Inferior parietal cortex (tissue), 1 donor: ENCODE results near the gene NDUFS6.

Source experiments
- DNase-seq: peaks from one replicate; pipeline ENCODE4 v3.0.0-alpha.2; 2016; ENCODE audit errors: extremely low spot score

The NDUFS6 gene

GRCh38 chr5:1801222-1801966 lies at the start of gene NDUFS6:
NDUFS6 (plus strand) TSS chr5:1801407; CDS start chr5:1801418, 11 bp downstream.
- peak; percentile 84 for DNase-seq

- no peak for DNase-seq
These were observed 49.1 kb upstream of the NDUFS6 start for GRCh38 chr5:1751864-1752822.

GRCh38 chr5:1752881-1753280 lies 48.3 kb upstream of the NDUFS6 start:
- DNase-seq = no peak

- no peak for DNase-seq
These were observed 47.7 kb upstream of the NDUFS6 start for GRCh38 chr5:1753490-1753889.

GRCh38 chr5:1754531-1755220 lies 46.5 kb upstream of the NDUFS6 start:
- DNase-seq = no peak

GRCh38 chr5:1755321-1755949 lies 45.8 kb upstream of the NDUFS6 start:
- DNase-seq = no peak

- DNase-seq = no peak
These were observed 44.7 kb upstream of the NDUFS6 start for GRCh38 chr5:1756481-1756880.

GRCh38 chr5:1757511-1757910 lies 43.7 kb upstream of the NDUFS6 start:
- DNase-seq = no peak

GRCh38 chr5:1758574-1758973 lies 42.6 kb upstream of the NDUFS6 start:
- no peak for DNase-seq

- DNase-seq = no peak
These were observed 41.7 kb upstream of the NDUFS6 start for GRCh38 chr5:1759378-1759970.

- DNase-seq = no peak
These were observed 41.0 kb upstream of the NDUFS6 start for GRCh38 chr5:1760231-1760630.

GRCh38 chr5:1760656-1761452 lies 40.4 kb upstream of the NDUFS6 start:
- DNase-seq = no peak

- no peak for DNase-seq
These were observed 39.8 kb upstream of the NDUFS6 start for GRCh38 chr5:1761453-1761755.

GRCh38 chr5:1762121-1762882 lies 38.9 kb upstream of the NDUFS6 start:
- no peak for DNase-seq

GRCh38 chr5:1762883-1763547 lies 38.2 kb upstream of the NDUFS6 start:
- no peak for DNase-seq

GRCh38 chr5:1763548-1763911 lies 37.7 kb upstream of the NDUFS6 start:
- peak; percentile 3 for DNase-seq

- no peak for DNase-seq
These were observed 37.1 kb upstream of the NDUFS6 start for GRCh38 chr5:1763960-1764605.

GRCh38 chr5:1764606-1764960 lies 36.6 kb upstream of the NDUFS6 start:
- DNase-seq = no peak
